Gastrocnemius medialis (tissue), 4 donors: Measurements from ENCODE around the gene GPER1.

Source experiments
- POLR2A ChIP-seq, 2 donors: fragments of 450-650 bp; IDR thresholded peaks; one replicate each; pipeline ENCODE4 v1.6.1; 2017; ENCODE audit warnings: antibody characterized with exemption in 2 of 2, mild to moderate bottlenecking in 2 of 2, moderate library complexity in 2 of 2
- TF ChIP-seq, protein P1 (sequence below), 5 experiments: fragments of 450-650 bp in 3 of 5; fragments of 200-600 bp in 2 of 5; sonication (generic) in 2 of 5; IDR thresholded peaks in 4 of 5; conservative IDR thresholded peaks in 1 of 5; 1 replicate in 4 of 5; 2 replicates in 1 of 5; pipeline ENCODE4 v1.5.1; 2016 to 2019; ENCODE audit warnings: antibody characterized with exemption in 5 of 5, mild to moderate bottlenecking in 3 of 5, moderate library complexity in 3 of 5

DNA sequence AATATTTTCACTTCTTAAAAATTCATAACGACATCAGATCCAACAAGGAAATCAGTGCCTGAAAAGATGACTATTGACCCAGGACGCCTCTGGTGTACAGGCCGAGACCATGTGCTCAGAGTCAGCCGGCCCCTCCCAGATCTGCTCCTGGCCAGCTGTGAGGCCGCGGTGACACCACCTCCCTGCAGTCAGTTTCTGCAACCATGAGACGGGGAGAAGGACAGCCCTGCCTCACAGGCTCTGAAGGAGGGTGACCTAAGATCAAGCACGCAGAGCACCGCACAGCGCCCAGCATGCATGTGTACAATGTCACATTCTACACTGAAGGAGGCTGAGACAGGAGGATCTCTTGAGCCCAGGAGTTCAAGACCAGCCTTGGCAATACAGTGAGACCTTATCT, 2.6 kb upstream of the GPER1 start:
- TF ChIP-seq, protein P1, sequence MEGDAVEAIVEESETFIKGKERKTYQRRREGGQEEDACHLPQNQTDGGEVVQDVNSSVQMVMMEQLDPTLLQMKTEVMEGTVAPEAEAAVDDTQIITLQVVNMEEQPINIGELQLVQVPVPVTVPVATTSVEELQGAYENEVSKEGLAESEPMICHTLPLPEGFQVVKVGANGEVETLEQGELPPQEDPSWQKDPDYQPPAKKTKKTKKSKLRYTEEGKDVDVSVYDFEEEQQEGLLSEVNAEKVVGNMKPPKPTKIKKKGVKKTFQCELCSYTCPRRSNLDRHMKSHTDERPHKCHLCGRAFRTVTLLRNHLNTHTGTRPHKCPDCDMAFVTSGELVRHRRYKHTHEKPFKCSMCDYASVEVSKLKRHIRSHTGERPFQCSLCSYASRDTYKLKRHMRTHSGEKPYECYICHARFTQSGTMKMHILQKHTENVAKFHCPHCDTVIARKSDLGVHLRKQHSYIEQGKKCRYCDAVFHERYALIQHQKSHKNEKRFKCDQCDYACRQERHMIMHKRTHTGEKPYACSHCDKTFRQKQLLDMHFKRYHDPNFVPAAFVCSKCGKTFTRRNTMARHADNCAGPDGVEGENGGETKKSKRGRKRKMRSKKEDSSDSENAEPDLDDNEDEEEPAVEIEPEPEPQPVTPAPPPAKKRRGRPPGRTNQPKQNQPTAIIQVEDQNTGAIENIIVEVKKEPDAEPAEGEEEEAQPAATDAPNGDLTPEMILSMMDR (IDR thresholded peaks at IDR 0.05 in 4 of 5, conservative IDR thresholded peaks at IDR 0.05 in 1 of 5): no peak
- no peak for TF ChIP-seq POLR2A (IDR thresholded peaks at IDR 0.05)
